SW480 (cell line): Measurements from ENCODE around the gene NAA38.

Source experiments
- DNase-seq: peaks from one replicate; pipeline ENCODE4 v3.0.0-alpha.2; 2016; ENCODE audit warnings: low spot score

The NAA38 gene

DNA sequence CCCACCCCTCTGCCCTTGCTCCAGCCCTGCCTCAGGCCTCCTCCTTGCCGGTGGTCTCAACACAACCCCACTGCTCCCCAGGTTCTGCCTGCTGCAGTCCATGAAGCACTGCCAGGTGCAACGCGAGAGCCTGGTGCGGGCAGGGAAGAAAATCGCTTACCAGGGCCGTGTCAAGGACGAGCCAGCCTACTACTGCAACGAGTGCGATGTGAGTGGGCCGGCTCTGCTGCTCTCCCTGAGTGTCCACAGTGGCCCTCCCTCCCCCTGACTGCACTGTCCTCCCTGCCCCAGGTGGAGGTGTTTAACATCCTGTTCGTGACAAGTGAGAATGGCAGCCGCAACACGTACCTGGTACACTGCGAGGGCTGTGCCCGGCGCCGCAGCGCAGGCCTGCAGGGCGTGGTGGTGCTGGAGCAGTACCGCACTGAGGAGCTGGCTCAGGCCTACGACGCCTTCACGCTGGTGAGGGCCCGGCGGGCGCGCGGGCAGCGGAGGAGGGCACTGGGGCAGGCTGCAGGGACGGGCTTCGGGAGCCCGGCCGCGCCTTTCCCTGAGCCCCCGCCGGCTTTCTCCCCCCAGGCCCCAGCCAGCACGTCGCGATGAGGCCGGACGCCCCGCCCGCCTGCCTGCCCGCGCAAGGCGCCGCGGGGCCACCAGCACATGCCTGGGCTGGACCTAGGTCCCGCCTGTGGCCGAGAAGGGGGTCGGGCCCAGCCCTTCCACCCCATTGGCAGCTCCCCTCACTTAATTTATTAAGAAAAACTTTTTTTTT is 4.3 kb downstream of the NAA38 start:
- DNase-seq = no peak

DNA sequence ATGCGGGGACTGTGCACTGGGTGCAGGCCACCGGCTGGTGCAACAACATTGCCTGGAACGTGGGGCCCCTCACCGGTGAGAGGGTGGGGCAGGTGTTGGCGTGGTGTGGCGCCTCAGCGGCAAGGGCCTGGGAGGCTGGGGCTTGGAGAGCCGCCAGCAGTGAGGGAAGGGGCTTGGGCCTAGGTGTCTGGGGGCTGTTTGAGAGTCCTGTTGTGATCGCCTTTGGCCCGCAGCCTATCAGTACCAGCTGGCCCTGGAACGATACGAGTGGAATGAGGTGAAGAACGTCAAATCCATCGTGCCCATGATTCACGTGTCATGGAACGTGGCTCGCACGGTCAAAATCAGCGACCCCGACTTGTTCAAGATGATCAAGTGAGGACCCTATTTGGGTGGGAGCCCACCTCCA is 5.1 kb downstream of the NAA38 start:
- no peak for DNase-seq

DNA sequence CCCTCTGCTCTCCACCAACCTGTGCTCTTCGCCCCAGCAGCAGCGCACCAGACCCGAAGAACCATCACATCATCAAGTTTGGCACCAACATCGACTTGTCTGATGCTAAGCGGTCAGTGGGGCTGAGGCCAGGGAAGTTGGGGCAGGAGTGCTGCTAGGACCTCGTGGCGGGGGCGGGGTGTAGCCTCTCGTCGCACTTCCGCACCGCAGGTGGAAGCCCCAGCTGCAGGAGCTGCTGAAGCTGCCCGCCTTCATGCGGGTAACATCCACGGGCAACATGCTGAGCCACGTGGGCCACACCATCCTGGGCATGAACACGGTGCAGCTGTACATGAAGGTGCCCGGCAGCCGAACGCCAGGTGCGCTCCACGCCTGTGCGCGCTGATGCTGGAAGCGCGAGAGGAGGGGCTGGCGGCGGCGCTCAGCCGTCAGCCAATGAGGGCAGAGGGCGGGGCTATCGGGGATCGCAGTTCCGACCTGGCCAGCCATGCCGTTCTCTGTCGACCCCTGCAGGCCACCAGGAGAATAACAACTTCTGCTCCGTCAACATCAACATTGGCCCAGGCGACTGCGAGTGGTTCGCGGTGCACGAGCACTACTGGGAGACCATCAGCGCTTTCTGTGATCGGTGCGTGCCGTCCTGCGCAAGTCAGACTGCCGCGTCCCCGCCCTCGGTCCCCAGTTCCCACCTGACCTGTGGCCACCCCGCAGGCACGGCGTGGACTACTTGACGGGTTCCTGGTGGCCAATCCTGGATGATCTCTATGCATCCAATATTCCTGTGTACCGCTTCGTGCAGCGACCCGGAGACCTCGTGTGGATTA is 5.7 kb downstream of the NAA38 start:
- peak; percentile 88 for DNase-seq

DNA sequence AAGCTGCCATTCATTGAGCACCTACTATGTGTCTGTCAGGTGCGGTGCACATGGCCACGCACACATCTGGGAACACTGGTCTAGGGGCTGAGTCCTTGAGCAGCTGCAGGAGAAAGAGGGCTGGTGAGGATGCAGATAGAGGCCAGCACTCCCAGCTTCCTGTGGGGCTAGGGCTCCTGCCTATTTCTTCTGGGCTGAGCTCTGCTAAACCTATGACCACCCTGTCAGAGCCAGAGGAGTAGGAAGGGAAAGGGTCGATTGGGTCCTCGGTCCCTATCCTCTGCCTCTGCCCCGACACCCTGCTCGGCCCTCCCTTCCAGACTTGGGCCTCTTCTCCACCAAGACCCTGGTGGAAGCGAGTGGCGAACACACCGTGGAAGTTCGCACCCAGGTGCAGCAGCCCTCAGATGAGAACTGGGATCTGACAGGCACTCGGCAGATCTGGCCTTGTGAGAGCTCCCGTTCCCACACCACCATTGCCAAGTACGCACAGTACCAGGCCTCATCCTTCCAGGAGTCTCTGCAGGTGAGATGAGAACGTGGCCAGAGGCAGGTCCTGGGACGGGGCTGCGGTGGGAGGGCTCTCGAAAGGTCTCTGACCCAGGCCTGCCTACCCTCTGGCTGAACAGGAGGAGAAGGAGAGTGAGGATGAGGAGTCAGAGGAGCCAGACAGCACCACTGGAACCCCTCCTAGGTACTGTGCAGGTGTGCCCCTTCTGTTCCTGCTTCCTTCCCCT is 6.5 kb downstream of the NAA38 start:
- no peak for DNase-seq

DNA sequence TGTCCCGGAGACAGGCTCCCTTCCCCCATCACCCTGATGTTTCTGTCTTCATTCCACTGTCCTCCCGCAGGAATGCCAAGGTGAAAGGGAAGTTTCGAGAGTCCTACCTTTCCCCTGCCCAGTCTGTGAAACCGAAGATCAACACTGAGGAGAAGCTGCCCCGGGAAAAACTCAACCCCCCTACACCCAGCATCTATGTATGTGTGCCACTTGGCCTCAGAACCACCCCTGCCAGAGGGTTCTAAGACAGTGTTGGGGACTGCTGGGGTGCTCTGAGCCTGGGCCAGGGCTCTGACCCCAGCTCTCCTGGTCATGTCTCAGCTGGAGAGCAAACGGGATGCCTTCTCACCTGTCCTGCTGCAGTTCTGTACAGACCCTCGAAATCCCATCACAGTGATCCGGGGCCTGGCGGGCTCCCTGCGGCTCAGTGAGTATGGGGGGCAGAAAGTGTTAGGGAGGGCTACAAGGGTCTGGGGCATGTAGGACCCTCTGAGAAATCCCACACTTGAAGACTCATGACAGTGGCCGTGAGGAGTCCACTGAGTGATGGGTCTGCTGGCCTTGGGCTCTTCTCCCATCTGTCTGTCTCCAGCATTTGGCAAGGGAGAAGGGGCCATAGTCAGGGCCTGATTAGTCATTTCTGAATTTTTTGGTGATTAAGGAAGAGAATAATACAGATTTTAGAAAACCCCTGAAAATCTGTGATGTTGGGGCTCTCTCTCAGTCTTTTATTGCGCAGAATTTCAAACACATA is 7.4 kb downstream of the NAA38 start:
- no peak for DNase-seq

DNA sequence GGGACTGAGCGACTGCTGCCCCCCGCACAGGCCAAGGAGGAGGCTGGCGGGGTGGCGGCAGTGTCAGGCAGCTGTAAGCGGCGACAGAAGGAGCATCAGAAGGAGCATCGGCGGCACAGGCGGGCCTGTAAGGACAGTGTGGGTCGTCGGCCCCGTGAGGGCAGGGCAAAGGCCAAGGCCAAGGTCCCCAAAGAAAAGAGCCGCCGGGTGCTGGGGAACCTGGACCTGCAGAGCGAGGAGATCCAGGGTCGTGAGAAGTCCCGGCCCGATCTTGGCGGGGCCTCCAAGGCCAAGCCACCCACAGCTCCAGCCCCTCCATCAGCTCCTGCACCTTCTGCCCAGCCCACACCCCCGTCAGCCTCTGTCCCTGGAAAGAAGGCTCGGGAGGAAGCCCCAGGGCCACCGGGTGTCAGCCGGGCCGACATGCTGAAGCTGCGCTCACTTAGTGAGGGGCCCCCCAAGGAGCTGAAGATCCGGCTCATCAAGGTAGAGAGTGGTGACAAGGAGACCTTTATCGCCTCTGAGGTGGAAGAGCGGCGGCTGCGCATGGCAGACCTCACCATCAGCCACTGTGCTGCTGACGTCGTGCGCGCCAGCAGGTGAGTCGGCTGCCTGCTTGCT is 8.1 kb downstream of the NAA38 start:
- DNase-seq = no peak

DNA sequence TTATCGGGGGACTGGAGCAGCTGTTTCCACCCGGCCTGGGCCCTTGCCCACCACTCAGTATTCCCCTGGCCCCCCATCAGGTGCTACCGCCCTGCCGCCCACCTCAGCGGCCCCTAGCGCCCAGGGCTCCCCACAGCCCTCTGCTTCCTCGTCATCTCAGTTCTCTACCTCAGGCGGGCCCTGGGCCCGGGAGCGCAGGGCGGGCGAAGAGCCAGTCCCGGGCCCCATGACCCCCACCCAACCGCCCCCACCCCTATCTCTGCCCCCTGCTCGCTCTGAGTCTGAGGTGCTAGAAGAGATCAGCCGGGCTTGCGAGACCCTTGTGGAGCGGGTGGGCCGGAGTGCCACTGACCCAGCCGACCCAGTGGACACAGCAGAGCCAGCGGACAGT is 8.6 kb downstream of the NAA38 start:
- DNase-seq = no peak

DNA sequence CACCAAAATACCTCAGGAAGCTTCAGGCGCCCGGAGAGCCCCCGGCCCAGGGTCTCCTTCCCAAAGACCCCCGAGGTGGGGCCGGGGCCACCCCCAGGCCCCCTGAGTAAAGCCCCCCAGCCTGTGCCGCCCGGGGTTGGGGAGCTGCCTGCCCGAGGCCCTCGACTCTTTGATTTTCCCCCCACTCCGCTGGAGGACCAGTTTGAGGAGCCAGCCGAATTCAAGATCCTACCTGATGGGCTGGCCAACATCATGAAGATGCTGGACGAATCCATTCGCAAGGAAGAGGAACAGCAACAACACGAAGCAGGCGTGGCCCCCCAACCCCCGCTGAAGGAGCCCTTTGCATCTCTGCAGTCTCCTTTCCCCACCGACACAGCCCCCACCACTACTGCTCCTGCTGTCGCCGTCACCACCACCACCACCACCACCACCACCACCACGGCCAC is 9.2 kb downstream of the NAA38 start:
- DNase-seq = no peak

DNA sequence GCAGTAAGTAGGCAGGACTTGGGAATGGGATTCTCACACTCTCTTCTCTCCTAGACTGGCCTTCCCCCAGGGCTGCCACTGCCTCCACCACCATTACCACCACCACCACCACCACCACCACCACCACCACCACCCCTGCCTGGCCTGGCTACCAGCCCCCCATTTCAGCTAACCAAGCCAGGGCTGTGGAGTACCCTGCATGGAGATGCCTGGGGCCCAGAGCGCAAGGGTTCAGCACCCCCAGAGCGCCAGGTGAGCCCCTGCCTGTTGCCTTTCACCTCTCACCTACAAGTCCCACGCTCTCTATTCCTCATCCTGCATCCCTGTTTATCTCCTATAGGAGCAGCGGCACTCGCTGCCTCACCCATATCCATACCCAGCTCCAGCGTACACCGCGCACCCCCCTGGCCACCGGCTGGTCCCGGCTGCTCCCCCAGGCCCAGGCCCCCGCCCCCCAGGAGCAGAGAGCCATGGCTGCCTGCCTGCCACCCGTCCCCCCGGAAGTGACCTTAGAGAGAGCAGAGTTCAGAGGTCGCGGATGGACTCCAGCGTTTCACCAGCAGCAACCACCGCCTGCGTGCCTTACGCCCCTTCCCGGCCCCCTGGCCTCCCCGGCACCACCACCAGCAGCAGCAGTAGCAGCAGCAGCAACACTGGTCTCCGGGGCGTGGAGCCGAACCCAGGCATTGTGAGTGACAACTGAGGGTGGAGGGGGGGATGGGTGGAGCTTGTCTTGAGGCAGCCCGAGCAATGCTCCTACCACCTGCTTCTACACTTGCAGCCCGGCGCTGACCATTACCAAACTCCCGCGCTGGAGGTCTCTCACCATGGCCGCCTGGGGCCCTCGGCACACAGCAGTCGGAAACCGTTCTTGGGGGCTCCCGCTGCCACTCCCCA is 10.3 kb downstream of the NAA38 start:
- DNase-seq = no peak

DNA sequence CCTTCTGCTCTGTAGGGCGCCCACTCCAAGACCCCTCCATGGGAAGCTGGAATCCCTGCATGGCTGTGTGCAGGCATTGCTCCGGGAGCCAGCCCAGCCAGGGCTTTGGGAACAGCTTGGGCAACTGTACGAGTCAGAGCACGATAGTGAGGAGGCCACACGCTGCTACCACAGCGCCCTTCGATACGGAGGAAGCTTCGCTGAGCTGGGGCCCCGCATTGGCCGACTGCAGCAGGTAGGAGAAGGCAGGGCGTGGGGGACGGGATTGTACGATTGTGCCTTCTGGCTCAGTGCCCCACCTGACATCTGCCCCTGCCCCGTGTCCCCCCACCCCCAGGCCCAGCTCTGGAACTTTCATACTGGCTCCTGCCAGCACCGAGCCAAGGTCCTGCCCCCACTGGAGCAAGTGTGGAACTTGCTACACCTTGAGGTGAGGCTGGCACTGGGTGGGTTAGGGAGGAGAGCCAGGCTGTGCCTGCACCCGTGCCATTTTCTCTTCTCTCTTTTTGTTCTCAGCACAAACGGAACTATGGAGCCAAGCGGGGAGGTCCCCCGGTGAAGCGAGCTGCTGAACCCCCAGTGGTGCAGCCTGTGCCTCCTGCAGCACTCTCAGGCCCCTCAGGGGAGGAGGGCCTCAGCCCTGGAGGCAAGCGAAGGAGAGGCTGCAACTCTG is 11.2 kb downstream of the NAA38 start:
- no peak for DNase-seq

DNA sequence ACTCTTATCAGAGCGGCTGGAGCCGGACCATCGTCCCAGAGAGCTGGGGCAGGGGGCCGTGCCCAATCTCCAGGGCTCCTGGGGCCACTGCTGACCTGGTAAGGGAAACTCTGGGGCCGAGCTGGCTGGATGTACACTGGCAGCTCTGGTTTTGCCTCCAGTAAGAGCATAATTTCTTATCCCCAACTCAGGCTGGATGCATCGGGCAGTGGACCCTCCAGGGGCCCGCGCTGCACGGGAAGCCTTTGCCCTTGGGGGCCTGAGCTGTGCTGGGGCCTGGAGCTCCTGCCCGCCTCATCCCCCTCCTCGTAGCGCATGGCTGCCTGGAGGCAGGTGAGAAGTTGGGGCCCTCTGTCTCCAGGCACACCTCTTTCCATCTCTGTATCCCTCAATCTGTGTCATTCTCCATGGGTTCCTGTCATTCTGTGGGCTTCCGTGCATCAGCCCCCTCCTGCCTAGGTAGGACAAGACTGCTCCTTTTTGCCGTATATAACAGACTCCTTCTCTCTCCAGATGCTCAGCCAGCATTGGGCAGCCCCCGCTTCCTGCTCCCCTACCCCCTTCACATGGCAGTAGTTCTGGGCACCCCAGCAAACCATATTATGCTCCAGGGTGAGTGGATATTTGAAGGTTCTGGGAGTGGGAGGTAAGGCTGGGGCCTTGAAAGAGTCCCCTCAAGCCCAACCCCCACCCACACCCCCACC is 11.8 kb downstream of the NAA38 start:
- no peak for DNase-seq

DNA sequence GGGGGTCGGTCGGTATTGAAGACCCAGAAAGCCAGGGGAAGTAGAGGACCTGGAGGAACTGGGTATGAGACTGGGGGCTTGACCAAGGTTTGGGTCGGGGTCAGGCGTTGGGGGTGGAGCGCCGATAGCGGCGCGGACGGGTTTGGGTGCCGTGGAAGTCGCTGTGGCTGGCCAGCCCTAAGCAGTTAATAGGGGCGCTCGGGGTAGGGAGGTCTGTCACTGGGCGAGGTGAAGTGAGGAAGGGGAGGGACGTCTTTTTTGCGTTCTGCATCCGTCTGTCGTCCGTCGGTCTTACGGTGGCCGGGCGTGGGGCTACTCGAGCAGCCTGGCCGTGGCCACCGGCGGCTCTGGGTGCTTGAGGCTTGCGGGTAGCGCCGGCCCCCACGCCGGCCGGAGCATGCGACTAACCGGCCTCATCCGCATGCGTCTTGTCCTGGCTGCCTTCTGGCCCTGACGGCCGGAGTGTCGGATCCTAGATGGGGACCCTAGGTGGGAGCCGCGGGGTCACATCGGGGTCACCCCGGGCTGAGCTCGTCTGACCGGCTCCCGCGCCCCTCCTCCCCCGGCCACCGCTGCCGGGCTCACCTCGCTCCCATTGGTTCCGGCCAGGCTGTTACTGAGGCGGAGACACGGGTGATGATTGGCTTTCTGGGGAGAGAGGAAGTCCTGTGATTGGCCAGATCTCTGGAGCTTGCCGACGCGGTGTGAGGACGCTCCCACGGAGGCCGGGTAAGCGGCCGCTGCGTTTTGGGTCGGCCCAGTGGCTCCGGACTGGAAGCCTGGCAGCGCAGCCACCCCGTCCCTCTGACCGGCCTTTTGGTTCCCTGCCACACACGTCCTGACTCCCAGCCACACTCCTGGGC is 12.8 kb downstream of the NAA38 start:
- DNase-seq = peak; percentile 95

DNA sequence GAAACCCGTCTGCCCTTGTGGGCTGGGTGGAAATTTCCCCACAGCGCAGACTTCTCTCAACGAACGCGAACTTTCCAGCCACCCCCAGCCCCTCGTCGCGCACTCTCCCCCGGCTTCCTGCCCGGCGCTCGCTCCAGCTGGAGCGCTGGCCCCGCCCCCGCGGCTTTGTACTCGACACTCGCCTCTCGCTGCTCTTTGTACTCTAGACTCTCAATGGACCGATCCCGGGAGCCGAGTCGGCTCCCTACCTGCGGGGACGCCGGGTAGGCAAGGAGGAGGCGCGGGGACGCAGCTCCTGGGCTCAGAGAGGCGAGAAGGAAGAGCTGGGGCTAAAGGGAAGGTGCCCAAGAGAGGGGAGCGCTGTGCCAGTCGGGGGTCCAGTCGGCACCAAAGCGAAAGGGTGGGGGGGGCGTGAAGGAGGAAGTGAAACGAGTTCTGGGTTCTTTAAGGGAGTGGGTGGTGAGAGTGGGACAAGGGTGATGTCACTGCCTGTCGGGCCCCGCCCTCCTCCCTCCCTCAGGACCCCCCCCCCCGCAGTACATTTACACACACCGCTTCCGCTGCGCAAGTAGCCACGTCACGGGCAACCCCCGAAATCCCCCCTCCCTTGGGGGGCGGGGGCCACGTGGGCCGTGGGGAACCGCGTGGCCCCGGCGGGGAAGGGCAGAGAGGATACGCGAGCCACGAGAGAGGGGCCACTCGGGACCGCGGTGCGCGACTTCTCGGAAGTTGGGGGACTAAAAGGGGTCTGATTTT is 13.6 kb downstream of the NAA38 start:
- peak; percentile 90 for DNase-seq

DNA sequence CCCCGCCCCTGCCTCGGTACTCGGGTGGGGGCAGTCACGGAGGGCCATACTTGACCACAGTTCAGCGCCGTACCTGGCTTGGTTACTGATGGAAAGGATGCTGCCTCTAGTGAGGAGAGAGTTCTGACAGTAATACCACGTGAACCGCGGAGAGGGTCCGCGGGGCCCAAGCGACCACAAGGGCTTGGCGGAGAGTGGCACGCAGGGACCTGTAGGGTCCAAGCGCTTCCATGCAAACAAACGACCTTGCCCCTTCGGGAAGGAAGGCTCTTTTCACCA is 14.2 kb downstream of the NAA38 start:
- peak; percentile 42 for DNase-seq

DNA sequence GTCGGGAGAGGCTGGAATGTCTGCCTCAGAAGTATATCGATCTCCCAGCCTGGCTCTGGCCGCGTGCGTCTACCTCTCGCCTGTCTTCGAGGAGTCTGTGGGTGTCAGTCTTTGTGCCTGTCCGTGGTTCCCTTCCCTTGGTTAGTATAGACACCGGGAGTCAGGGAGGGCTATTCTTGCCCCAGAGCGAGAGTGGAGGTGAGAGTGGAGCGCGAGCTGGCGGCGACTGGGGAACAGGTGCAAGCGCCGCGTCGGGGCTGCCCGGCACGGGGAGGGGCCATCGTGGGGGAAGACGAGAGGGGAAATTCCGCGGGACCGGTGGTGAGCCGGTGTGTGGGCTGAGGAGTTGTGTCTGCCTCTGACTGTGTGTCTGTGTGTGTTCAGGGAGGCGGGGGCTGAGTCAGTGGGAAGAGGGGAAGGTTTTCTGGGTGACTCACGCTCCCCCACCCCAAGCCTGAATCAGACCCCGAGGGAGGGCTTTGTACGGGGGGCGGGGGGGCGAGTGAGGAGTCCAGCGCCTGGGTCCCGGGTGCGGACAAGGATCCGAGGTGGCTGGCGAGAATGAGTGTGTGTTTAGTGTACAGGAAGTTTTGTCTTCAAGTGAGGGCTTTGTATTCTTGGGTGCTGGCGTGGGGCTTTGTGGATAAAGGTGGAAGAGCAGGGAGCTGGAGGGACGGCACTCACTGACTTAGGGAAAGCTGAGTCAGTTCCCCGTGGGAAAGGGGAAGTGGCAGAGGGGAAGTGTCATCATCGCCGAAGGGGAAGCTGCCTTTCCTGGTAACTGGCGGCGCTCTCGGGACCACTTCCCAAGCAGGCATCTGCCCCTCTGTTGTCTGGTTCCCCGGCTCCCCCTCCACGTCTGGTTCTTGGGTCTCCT is 14.7 kb downstream of the NAA38 start:
- DNase-seq = peak; percentile 86

DNA sequence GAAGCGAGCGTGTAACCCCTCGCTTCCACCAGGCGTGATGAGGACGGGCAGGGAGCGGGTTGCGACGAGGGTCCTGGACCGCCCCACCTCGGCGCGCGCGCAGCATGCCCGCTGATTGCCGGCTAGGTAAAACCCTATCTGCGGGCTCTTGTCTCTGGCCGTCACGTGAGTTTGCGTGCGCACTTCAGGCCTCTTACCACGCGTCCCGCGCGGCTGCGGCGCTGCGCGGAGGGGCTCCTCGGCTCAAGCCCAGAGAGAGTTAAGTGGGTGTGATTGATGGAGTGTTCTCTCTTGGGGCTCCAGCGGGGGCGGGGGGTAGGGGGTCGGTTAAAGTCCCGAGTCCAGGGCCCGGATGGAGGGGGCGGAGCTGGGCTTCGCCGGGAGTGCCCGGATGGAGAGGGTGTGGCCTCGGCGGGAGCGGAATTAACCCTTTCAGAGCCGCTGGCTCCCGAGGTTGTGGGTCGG is 15.4 kb downstream of the NAA38 start:
- peak; percentile 86 for DNase-seq
